ENCODE results near the gene LRRC4C. TPM values are rescaled to one million over a fixed set of nuclear protein-coding genes. Genes with fewer than 3 reads are reported as not detected.

Gene LRRC4C
- total RNA-seq, 1 experiment from 2014 or later = 0.72 TPM

GRCh38 chr11:41377709-41378394 lies 81.6 kb downstream of the LRRC4C start:
- TF ChIP-seq CTCF (IDR thresholded peaks at IDR 0.05) (no peak), STAT6 (CRISPR knock-in tag; conservative IDR thresholded peaks at IDR 0.05; ENCODE audit: low read depth) (no peak), TEAD4 (CRISPR knock-in tag; IDR thresholded peaks at IDR 0.05) (no peak), IRF1 (CRISPR knock-in tag; IDR thresholded peaks at IDR 0.05) (no peak), MAX (CRISPR knock-in tag; IDR thresholded peaks at IDR 0.05) (no peak), ZNF232 (CRISPR knock-in tag; IDR thresholded peaks at IDR 0.05) (no peak), GABPB1 (CRISPR knock-in tag; IDR thresholded peaks at IDR 0.05) (no peak), SMAD3 (CRISPR knock-in tag; IDR thresholded peaks at IDR 0.05; ENCODE audit: borderline replicate concordance) (no peak), ZNF416 (CRISPR knock-in tag; IDR thresholded peaks at IDR 0.05) (no peak), FOXP1 (CRISPR knock-in tag; IDR thresholded peaks at IDR 0.05; ENCODE audit: borderline replicate concordance) (no peak), ETV6 (CRISPR knock-in tag; IDR thresholded peaks at IDR 0.05) (no peak), SP1 (CRISPR knock-in tag; conservative IDR thresholded peaks at IDR 0.05) (no peak), AFF4 (CRISPR knock-in tag; IDR thresholded peaks at IDR 0.05; ENCODE audit: borderline replicate concordance) (no peak), MLX (CRISPR knock-in tag; IDR thresholded peaks at IDR 0.05) (no peak), ZMAT4 (CRISPR knock-in tag; IDR thresholded peaks at IDR 0.05) (no peak), PREB (CRISPR knock-in tag; IDR thresholded peaks at IDR 0.05; ENCODE audit: borderline replicate concordance) (no peak), ZNF671 (CRISPR knock-in tag; IDR thresholded peaks at IDR 0.05) (no peak), OVOL2 (CRISPR knock-in tag; IDR thresholded peaks at IDR 0.05; ENCODE audit: borderline replicate concordance) (no peak), RELA (CRISPR knock-in tag; IDR thresholded peaks at IDR 0.05; ENCODE audit: borderline replicate concordance) (no peak)
- no peaks in the 10 kb centered on the region for H3K36me3 Mint-ChIP-seq
- ChIA-PET POLR2A (no interaction called here), CTCF (interaction anchor here (0.8 kb wide), 1 partner anchor 233 kb away, joined by 3 read pairs; no protein-coding TSS in a partner anchor)
- ATAC-seq = no peak
- no peak for DNase-seq (ENCODE audit: low spot score)
- H3K4me3 Mint-ChIP-seq = no peak overlapping the region
- H3K9me3 Mint-ChIP-seq = no peaks in the 10 kb centered on the region
- H3K27ac Mint-ChIP-seq = 0 out of 2 replicates have a peak overlapping the region, but pooled peaks have one; percentile 60
- H3K27me3 Mint-ChIP-seq (ENCODE audit: low read depth) = no peaks in the 10 kb centered on the region
- H3K4me1 Mint-ChIP-seq = peaks cover 26% of the 10 kb centered on the region
